HG02973 (cell line): ENCODE results near the gene UFSP2.

Experiments used
- ATAC-seq: cut with Tn5 transposase; IDR thresholded peaks from one replicate; pipeline ENCODE4 v1.9.1; 2021; ENCODE audit warnings: moderate library complexity; ENCODE audit not compliant: unreplicated experiment

The UFSP2 gene, protein sequence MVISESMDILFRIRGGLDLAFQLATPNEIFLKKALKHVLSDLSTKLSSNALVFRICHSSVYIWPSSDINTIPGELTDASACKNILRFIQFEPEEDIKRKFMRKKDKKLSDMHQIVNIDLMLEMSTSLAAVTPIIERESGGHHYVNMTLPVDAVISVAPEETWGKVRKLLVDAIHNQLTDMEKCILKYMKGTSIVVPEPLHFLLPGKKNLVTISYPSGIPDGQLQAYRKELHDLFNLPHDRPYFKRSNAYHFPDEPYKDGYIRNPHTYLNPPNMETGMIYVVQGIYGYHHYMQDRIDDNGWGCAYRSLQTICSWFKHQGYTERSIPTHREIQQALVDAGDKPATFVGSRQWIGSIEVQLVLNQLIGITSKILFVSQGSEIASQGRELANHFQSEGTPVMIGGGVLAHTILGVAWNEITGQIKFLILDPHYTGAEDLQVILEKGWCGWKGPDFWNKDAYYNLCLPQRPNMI

DNA sequence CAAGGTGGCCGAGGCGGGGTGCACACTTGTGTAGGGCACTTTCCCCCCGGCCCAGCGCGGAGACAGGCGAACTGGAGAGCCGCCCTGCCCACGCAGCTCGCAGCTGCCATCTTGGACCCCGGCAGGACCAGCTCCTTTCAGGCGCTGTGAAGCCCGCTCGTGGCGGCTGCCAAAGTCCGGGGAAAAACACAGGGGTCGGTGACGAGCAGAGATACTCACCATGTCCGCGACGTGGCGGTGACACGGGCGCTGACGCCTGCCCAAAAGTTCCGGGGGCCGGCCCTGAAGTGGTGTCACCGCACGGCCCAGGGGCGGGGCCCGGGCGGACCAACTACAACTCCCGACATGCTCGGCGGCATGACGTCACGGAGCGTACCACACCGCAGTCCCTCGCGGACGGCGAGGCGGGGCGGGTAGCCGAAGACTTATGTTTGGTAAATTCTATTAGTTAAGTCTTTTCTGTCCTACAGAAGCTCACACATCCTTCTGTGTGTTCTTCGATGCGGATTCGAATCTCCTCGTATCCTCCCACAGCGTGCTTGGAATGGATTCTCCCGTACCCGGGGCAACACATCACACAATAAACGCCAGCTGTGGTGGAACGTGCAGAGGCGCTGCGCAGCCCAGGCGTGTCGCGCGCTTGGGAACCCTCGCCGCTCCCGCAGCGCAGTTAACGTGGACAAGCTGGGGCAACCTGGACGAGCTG lies at the start of gene UFSP2:
UFSP2 (minus strand) TSS at position 318 of the 706 bp plus-strand sequence; CDS start at position 222, 96 bp downstream.
- peak; percentile 91 for ATAC-seq

DNA sequence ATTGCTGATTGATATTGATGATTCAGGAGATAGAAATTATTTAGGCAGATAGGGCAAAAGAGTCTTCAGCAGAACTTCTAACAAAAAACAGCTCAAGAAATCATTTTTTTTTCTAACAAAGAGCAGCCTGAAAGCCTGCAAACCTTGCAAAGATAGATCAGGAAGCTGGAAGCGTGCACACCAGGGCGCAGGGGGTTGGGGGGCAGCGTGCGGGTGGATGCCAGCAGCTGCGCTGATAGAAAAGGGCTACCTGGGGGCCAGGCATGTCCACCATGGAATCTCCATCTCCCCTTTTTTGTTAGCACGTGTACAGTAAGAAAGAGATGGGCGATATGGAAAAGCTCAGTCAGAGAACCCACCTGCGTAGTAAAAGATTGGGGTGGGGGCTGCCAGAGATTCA lies 47.5 kb upstream of the UFSP2 start:
- ATAC-seq: no peak

DNA sequence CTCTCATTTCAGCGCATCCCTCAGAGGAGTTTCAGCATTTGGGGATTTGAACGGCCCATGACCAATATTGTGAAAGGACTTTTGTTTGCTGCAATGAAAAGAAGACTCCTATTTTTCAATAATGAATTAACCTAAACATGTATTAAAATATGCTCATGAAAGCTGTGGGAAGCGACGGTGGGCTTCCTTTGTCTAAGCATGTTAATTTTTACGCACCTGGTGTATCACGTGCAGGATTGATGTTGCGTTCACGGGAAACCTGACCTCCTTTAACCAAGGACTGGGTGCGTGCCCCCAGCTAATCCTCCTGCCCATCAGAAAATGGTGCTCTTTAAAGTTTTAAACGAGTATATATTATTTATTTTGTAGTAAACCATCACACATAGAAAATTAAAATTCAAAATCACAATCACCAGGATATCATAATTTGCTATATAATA lies 46.4 kb upstream of the UFSP2 start:
- ATAC-seq: no peak

DNA sequence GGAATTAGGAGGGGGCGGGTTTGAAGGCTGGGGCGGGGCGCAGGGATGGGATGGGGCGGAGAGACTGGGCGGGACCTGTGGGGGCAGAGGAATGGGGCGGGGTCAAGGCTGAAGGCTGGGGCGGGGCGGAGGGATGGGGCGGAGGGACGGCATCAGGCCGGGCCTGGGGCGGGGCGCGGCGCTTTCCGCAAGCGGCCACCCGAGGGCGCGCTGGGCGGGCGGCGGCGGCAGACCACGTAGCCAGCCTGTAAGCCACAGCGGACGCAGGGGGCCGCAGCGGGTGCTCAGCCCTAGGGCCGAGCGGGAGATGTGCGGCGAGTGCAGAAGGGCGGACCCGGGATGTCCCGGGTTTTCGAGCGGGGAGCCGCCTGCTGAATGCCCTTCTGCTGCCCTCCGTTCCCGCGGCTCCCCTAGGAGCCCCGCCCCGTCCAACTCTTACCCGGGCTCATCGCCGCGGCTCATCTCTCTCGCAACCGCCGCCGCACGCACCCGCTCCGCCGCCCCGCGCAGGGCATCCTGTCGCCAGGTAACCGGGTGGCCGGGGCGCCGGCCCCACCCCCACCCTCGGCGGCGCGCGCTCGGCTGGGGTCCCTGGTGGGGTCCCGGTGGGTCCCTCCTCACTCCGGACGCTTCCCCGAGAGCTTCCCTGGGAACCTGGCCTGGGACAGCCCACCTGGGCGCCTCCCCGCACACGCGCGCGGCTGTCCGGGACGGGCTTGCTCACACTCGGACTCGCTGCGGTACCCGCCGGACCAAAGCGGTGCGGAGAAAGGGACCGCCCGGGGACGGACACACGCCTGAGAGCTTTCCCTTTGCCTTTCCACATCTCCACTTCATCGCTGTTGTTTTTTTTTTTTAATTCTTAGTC lies 45.7 kb upstream of the UFSP2 start, which contains the start of gene CCDC110:
CCDC110 (minus strand) TSS at position 499 of the 868 bp plus-strand sequence; CDS start at position 449, 50 bp downstream.
- peak; percentile 85 for ATAC-seq

DNA sequence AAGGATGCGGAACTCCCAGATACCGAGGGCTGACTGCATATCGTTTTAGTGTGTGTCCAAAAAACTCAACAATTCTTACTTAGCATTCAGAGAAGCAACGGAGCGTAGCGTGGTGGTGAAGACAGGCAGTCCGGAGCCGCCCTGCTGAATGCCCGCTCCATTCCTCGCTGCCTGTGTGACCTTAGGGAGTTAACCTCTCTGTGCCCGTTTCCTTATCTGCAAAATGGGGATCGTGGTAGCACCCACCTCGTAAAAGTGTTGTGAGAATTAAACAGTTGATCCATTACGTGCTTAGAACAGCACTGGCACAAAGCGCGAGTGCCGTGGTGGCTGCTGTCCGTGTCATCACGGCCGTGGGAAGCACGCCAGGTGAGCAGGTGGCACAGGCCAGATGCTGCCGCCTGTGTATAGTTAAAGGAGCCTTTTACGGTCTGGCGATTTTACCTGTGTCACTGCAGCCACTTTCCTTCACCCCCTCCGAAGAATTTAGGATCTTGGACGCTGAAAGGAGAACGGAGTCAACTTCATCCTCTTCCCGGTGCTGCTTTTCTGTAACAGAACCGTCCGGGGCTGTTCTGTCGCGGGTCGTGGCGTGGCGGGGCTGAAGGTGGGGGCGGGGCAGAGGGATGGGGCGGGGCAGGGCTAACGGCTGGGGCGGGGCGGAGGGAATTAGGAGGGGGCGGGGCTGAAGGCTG lies 44.9 kb upstream of the UFSP2 start:
- peak; percentile 22 for ATAC-seq

DNA sequence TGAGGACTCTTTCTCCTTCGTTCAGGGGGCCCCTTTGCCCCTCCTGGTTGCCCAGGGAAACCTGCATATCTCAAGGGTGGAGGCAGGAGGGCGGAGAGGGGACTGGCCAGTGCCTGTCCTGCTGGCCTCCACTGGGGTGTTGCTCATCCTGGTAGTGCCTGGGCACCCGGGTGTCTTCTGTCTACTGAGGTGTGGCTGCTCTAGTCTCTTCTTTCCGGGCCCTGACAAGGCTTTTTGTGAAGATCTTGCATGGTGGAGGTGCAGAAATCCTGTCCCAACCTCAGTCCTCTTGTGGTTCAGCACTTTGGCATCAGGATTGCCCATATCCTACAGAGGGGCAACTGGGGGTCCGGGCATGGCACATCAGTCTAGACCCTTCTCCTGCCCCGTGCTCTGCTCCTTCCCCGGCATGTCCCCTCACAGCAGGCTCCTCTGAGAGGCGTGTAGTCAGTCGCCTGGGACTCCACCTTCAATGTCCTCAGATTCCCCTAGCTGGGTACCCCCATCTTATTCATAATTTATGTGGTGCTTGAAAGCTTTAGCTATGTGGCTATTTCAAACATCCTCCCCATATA lies 43.9 kb upstream of the UFSP2 start:
- ATAC-seq: no peak

DNA sequence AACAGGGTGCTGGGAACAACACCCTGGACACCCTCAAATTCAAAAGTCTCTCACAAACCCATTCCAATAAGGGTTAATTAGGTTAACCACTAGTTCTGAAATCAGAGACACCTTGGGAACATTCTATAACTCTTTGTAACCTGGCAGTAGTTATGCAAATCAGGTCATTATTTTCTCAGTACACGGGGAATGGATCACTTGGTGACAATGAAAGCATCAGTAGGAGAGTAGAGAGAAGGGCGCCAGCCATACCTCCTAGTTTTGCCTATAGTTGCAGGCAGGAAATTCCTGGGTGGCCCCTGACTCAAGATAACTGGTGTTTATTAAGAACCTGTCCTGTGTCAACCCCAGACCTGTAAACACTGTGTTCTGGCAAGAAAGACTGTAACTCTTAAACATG lies 43.2 kb upstream of the UFSP2 start:
- ATAC-seq: no peak

DNA sequence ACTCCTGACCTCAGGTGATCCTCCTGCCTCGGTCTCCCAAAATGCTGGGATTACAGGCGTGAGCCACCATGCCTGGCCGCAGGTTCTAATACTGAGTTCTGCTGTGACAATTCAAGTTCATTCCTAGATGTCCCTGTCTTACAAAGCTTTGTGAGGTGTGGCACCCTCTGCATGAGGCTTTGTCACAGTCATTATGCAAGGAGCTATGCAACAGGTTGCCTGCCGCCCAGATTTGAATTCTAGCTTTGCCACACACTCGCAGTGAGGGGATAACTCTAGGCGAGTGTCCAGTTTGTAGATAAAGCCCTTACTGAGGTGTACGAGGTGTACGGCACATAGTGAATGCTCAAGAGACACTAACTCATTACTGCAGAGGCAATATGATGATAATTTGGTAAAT lies 42.2 kb upstream of the UFSP2 start:
- ATAC-seq: no peak

DNA sequence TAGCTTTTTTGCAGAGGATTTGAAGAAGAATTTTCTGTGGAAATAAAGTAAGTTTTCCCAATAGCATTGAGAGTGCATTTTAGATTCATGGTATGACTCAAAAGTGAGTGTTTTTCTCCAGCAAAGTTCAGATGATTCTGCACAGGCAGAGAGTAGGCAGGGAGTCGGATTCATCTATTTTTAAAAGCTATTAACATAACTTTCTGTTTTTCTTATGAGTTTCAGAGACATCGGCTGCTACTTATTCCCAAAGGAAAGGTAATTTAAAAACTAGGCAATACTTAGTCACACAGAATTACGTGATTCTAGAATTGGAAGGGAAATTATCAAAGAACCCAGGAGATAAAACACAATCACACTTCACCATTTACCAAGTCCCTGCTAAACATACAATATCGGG lies 41.3 kb upstream of the UFSP2 start:
- ATAC-seq: no peak

DNA sequence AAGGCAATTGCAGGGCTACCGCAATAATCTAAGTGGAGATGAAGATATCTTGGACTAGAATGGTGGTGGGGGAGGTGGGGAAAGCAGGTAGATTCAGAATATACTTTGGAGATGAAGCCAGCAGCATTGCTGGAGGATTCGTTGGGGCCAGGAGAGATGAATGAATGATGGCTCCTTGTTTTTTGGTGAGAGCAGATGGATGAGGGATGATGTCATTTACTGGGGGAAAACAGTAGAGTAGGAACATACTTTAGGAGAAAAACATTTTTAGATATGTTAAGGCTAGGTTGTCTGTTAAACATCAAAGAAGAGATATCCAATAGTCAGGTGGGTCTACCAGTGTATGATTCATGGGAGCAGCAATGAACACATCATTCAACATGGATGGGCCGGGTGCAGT lies 39.9 kb upstream of the UFSP2 start:
- no peak for ATAC-seq

DNA sequence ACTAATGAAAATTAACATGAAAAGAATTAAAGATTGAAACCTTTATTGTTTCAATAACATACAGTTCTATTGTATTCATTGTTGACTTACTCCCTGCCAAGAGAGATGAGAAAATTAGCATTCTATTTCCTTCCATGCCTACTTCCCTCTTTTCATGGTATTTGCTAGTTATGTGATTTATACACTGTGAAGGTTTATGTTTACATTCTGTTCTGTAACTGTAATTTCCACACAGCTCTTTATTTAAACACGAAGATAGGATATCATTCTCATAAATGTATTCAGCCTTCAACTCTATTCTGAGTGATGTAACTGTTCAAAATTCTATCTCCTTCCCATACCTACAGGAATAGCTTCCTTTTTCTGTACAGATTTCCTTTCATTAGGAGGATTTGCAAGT lies 39.1 kb upstream of the UFSP2 start:
- no peak for ATAC-seq

DNA sequence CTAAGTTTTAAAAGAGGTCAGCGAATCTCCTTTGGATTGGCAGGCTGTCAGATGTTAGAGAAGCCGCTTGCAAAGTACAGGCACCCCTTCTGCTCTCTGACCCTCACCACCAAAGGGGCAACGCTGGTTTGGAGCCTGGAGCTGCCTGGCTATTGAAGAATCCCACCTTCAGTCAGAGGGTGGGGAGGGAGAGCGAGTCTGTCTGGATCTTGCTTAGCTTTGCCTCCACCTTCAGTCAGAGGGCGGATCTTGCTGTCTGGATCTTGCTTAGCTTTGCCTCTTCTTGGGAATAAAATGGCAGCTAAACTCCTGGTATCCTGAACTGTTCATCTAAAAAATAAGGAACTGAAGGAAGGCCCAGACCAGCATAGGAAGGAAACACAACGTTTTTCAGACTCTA lies 38.4 kb upstream of the UFSP2 start:
- no peak for ATAC-seq

DNA sequence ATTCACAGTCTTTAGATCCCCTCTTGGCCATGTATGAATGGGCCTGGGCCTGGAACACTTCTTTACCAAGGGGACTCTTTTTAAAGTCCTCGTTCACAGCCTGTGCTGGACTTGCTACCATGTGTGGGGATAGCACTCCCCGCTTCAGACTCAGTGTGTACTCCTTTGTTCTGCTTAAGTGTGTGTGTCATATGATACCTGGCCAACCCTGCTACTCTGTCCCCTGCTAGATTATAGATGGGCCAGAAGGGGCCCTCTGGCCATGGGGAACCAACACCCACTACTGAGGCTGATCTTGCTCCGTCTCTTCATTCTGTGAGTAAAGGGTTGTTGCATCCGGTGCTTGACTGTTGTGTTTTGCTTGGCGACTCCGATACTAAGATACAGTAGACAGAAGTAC lies 37.8 kb upstream of the UFSP2 start:
- ATAC-seq: no peak

DNA sequence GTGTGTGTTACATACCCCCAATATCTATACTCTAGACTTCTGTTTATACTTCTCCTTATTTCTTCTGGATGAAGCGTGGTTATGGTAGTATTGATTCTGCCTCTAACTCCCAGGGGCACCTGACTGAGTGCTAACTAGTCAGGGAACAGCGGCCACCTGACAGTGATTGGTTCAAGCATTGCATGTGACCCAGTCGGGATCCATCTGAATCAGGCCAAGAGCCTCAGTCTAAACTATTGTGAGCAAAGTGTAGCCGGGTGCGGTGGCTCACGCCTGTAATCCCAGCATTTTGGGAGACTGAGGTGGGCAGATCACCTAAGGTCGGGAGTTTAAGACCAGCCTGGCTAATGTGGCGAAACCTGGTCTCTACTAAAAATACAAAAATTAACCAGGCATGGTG lies 35.8 kb upstream of the UFSP2 start:
- no peak for ATAC-seq

DNA sequence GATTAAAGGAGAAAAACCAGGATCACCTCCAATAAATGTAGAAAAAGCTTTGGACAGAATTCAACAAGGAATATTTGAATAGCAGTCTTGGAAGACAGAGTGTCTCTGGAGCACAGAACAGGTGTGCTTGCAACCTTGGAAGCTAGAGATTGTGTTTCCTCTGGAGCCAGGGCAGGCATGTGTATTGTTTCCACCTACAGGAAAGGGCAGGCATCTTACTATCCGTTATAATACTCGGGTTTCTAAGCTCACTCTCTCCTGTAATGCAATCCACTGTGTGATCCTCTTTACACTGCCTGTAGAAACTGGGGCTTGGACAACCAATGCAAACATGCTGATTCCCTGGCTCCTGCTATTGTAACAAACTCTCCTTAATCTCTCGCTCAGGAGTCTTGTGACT lies 31.4 kb upstream of the UFSP2 start:
- no peak for ATAC-seq

DNA sequence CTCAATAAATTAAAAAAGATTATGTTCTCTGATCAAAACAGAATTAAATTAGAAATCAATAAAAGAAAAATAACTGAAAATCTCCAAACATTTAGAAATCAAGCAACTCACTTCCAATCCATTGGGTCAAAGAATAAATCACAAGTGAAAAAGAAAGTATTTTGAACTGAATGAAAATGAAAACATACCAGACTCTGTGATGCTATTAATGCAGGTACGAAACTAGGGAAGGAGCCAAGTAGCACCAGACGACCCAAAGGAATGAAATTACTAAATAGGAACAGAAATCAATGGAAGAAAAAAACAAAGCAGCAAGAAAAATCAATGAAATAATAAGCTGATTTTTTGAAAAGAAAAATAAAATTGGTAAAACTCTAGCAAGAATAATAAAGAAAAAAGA lies 30.4 kb upstream of the UFSP2 start:
- no peak for ATAC-seq

DNA sequence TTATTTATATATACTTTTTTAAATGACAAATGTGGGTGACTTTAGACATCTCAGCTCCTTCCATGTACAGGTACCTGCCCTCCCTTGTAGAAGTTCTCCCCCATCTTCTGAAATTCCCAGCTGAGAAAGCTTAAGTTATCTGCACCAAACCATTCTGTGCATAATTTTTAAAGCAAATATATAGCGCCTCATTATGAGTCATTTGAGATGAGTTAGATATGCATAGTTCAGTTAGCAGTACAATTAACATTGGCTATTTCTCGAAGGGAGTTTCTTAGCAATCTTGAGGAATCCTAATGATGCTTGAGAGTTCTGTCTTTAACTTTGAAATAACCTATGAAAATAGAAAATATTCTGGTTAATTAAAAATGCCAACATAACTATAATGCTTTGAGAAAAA lies 19.4 kb upstream of the UFSP2 start:
- ATAC-seq: no peak

DNA sequence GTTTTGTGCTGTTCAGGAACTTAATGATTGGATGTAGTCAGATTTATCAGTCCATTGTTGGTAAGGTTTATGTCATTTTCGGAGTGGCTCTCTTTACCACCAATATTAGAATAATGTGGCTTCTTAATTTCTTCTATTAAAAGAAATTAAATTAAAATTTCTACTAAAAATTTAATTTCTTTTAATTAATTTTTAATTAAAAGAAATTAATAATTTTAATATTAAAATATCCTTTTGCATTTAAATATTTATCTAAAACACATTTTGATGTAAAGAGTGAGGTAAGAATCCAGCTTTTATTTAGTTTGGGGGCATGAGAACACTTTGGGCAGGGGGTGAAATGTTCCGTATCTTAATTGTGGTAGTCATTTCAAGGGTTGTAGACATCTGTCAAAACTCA lies 15.7 kb upstream of the UFSP2 start:
- ATAC-seq: no peak

DNA sequence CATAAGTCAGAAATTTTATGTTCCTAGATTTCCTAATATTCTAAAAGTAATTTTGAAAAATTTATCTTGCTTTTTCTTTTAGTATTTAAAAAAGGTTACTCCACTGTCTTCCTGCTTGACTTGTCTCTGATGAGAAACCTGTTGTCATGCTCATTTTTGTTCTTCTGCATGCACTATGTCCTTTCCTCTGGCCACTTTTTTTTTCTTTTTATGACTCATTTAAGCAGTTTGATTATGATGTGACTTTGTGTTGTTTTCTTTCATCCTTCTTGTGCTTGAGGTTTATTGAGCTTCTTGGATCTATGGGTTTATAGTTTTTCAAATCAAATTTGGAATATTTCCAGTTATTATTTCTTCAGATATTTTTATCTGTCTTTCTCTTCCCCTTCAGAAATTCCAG lies 12.0 kb upstream of the UFSP2 start:
- ATAC-seq: no peak

DNA sequence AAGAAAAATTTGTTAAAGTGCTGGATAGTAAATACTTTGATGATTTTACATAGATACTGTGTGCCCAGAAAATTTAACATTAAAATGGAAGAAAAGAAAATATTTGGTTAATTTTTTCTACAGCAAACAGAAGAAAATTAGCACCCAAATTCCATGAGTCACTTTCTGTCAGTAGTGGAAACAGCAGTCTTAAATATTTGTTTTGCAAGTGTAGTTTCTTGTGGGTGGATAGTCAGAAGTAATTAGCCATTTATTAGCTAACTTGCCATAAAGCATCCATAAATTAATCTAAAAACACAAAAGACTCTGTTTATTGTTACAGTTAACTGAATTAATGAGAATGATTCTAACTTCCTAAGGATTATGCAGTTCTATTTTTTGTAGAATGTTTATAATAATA lies 9.7 kb upstream of the UFSP2 start:
- no peak for ATAC-seq
